22Rv1 (cell line): Measurements from ENCODE around the gene SLC39A2.
"Not testable (repeated sequence)": the region's sequence is repeated elsewhere in the genome, so short reads cannot be mapped to it uniquely, and the experiment has no call there.

Experiments
- H3K27ac ChIP-seq: fragments of 450-650 bp; 2 replicates; pipeline ENCODE4 v1.5.1; 2017
- ZFX ChIP-seq: fragments of 450-650 bp; IDR thresholded peaks from 2 replicates; pipeline ENCODE4 v1.6.1; 2017; ENCODE audit warnings: antibody characterized with exemption, borderline replicate concordance
- TF ChIP-seq, protein P1 (sequence below): fragments of 450-650 bp; IDR thresholded peaks from 2 replicates; pipeline ENCODE4 v1.5.1; 2017; ENCODE audit warnings: mild to moderate bottlenecking

Gene SLC39A2

GRCh38 chr14:20976291-20976690 is 22.8 kb upstream of the SLC39A2 start:
- TF ChIP-seq, protein P1, sequence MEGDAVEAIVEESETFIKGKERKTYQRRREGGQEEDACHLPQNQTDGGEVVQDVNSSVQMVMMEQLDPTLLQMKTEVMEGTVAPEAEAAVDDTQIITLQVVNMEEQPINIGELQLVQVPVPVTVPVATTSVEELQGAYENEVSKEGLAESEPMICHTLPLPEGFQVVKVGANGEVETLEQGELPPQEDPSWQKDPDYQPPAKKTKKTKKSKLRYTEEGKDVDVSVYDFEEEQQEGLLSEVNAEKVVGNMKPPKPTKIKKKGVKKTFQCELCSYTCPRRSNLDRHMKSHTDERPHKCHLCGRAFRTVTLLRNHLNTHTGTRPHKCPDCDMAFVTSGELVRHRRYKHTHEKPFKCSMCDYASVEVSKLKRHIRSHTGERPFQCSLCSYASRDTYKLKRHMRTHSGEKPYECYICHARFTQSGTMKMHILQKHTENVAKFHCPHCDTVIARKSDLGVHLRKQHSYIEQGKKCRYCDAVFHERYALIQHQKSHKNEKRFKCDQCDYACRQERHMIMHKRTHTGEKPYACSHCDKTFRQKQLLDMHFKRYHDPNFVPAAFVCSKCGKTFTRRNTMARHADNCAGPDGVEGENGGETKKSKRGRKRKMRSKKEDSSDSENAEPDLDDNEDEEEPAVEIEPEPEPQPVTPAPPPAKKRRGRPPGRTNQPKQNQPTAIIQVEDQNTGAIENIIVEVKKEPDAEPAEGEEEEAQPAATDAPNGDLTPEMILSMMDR: no peak
- TF ChIP-seq ZFX: no peak
- no peak overlapping the region for H3K27ac ChIP-seq

DNA sequence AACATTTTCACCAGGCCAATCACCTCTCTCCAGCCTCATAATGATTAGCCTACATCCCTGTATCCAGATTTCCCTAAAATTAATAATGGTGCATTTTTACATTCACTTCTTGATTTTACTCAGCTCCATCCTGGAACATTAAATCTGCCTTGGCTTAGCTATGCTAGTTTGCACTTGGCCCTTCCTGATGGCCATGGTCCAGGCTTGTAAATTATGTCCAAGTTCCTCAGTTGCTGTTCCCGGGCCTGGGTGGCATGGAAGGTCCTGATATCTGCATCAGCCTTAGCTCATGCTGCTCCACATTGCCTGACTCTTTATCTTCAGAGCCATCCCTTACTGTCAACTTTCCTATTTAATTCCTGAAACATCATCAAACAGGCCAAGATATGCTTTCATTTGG is 20.4 kb upstream of the SLC39A2 start:
- no peak for TF ChIP-seq ZFX
- TF ChIP-seq, protein P1: no peak
- no peak overlapping the region for H3K27ac ChIP-seq

- no peak for TF ChIP-seq ZFX
- TF ChIP-seq, protein P1: no peak
- H3K27ac ChIP-seq: no peak overlapping the region
Observed at GRCh38 chr14:20980906-20981305, 18.2 kb upstream of the SLC39A2 start.

GRCh38 chr14:20982646-20983369 is 16.3 kb upstream of the SLC39A2 start:
- H3K27ac ChIP-seq: no peak overlapping the region
- TF ChIP-seq, protein P1: no peak
- no peak for TF ChIP-seq ZFX

- H3K27ac ChIP-seq: not testable (repeated sequence)
Observed at GRCh38 chr14:20985650-20986049, 13.4 kb upstream of the SLC39A2 start.

DNA sequence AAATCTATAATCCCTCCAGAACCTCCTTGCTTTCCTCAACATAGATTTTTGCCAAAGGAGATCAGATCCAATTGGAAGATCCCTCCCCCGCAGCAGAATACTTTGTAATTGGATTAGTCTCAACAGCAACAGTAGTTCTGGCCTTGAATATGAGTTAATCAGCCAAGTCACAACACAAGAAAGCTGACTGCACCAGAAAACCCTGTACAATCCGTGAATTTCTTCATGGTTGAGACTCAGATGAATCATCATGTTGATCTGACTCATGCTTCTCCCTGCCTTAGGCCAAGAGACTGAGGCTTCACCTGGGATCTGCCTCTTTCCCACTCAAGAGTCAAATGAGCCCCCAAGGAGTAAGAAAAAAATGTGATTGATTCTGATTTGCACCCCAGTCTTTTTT is 12.3 kb upstream of the SLC39A2 start:
- TF ChIP-seq, protein P1: no peak
- no peak for TF ChIP-seq ZFX
- no peak overlapping the region for H3K27ac ChIP-seq

DNA sequence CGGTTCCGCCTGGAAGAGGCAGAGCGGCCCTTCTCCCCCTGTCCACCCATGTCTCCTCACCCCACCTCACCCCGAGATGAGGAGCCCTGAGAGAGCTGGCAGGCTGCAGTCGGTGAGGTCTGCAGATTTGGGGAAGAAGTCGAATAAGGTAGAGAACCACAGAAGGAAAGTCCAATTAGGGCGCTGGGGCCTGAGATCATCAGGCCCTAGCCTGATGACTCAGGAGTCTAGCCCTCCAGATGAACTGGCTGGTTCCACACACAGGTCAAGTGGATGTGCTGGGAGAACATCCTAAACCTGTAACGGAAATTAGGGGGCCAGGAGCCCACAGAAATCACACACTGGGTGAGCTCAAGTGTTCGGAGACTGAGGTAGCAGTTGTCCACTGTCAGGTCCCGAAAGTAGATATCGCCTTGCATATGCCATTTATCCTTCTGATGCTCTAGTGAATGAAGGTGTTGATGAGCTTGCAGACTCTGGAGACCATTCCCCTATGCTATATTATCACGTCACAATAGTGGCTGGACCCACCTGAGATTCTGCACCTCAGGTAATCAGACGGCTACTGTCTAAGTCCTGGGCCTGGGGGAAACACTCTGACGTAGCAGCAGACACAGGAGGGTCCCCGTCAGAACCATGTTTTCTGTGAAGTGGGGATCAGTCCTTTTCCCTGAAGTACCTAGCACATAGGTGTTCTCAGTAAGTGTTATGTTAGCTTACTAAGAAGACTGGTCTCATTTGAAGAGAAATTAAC is 10.2 kb upstream of the SLC39A2 start:
- peak overlapping the region; percentile 88 for H3K27ac ChIP-seq
- TF ChIP-seq, protein P1: no peak
- no peak for TF ChIP-seq ZFX
